HG03280 (cell line): ENCODE data around the gene PLCB2.

Source experiments
- ATAC-seq: cut with Tn5 transposase; IDR thresholded peaks from one replicate; pipeline ENCODE4 v1.9.1; 2021; ENCODE audit warnings: mild to moderate bottlenecking, moderate library complexity; ENCODE audit not compliant: unreplicated experiment

PLCB2 gene

DNA sequence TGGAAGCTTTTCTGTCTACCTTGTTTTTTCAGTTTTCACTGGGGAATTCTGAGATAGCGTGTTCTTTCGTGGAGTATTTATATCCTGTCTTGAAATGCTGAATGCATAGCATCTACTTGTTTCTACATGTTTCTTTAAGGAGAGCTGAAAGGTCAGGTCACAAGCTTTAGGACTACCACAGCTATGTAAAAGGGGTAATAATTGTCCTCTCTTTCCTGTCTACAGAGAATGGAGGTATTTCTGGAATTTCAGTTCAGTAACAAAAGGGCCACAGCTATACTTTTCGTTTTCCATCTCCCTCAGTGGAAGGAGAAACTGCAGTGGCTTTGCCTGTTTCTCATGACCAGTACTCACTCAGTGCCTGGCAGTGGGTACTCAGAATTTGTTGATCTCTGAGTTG is 20.4 kb upstream of the PLCB2 start:
- no peak for ATAC-seq

DNA sequence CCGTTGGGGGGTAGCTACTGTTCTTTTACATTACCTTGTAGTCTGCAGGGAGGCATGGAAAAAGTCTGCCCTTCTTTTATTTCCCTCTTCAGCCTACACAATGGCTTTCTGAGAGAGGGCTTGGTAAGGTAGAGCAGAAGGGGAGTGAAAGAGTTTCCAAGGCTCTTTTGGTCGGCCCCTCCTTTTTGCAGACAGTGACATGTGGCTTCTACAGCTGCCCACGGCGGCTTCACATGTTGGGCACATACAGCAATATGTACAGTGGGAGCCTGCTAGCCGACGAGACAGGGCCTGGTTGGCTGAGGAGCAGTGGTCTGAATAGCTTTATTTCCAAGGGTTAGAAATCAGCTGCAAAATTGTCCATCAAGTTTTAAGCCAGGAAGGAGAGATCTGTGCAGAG is 19.7 kb upstream of the PLCB2 start:
- ATAC-seq, result no peak

DNA sequence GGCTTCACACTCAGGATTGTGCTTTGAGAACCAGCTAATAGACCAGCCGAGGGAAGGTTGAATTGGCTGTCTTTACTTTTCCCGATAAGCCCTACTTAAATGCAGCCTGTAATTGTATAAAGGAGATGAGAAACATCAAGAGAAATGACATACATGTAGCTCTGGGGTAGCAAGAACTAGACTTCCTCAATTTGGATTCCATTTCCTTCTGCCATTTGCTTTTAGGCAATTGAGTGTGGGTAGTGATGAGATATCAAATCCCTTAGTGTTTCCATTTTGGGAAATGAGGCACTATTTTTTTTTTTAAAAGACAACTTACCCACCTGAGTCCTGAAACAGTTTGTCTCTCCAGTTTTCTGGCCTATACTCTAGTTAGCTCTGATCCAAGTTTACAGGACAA is 18.0 kb upstream of the PLCB2 start:
- ATAC-seq, result no peak

DNA sequence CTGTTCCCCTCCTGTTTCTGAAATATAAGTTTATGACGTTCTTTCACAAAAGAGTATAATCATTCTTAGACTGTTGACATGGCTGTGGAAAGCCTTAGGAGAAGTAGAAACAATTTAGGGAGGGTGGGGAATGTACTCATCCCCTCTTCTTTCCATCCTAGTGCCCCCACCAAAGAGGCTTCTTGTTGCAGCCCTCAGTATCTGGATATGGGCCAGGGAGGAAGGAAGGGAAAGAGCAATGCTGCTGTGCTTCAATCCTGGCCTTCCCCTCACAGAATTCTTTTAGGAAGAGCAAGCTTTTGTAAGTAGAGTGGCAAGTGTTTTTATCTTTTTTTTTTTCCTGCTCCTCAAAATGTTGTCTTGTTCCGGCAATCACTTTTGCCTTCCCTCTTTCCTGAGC is 17.5 kb upstream of the PLCB2 start:
- no peak for ATAC-seq

DNA sequence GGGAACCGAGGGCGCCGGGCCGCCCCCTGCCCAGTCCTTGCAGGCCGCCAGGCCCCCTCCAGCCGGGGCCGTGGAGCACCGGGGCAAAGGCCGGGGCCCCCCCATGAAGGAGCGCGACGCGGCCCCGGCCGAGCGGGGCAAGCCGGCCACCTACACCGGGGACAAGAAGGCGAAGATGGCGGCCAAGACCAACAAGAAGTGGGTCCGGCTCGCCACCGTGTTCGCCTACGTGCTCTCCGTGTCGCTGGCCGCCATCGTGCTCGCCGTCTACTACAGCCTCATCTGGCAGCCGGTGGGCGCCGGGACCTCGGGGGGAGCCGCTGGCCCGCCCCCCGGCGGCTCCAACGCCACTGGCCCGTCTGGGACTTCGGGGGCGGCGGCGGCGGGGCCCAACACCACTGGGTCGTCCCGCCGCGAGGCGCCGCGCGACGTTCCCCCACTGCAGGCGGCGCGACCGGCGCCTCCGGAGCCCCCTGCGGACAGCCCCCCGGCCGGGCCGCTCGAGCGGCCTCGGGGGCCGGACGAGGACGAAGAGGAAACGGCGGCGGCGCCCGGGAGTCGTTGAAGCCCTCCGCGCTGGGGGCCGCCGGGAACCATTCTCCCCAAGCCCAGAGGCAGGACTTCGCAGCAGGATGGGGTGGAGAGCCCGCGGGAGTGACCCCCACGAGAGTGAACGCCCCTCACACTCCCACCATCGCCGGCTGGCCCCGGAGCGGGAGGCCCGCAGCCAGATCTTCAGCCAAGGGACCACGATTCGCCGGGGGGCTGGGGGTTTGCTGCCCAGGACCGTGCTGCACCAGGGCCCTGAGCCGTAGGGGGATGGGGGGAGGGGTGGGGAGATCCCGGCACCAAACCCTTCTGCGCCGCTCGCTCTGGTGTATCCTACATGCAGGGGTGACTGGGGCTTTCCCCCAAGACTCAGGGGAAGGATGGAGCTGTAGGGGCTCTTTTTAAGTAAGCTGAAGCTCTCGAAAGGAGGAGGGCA is 16.5 kb upstream of the PLCB2 start:
- no peak for ATAC-seq

DNA sequence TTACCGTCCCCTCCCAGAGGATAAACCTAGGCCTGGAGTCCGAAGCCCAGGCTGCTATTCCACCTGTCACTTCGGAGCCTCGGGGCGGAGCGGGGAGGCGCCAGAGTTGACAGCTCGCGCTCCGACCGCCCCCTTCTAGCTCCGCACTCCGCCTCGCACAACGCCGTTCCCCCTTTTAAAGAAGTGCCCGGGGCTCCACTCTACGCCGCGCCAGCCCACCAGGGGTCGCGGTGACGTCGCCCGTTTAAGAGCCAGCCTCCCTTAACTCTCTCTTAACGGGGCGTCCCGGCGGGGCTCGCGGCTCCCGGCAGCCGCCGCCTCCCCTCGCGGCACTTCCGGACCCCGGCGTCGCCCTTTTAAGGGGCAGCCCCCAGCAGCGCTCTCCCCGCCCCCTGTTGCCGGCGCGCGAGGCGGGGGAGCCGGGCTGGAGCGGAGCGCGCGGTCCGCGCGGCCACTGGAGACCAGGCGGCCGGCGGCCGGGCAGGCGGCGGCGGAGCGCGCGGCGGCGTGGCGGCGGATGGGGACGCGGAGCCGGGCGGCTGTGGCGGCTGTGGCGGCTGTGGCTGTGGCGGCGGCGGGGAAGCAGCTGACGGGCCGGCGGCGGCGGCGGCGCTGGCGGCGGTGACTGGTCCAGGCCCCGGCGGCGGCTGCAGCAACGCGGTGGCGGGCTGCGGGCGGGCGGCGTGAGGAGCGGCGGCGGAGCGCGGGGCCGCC is 15.7 kb upstream of the PLCB2 start, which contains the start of gene INAFM2:
Gene INAFM2 (plus strand): TSS at position 454 of the 714 bp plus-strand sequence. CDS start 364 bp downstream, outside the sequence.
- ATAC-seq, result peak; percentile 82

DNA sequence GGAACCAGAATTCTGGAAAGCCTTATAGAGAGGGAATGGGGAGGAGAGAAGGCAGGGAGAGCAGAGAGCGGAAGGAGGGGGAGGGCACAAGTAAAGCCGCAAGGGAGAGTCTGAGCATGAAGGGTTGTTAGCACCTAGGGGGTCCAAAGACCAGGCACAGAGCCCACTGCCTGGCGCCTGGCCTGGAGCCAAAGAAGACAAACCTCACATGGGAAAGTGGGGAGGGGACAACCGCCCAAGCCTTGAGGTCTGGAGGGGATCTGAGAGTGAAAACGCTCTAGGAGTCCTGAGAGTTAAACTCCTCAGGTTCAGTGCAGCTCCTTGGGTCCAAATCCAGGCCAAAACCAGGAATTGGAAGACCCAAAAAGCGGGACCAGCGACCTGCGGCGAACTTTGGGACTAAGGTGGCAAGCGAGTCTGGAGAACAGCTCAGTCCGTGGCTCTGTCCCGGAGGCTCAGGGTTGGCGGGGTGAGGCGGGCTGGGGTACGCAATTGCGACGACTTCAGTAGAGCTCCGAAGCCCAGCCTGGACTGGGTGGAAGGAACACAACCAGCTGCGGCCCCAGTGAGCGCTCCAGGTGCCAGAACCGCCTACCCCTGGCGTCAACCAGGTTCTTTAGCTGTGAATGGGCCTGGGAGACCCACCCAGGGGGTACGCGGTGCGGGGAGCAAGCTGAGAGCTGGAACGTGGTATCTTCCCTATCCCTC is 14.9 kb upstream of the PLCB2 start:
- ATAC-seq, result peak; percentile 2

DNA sequence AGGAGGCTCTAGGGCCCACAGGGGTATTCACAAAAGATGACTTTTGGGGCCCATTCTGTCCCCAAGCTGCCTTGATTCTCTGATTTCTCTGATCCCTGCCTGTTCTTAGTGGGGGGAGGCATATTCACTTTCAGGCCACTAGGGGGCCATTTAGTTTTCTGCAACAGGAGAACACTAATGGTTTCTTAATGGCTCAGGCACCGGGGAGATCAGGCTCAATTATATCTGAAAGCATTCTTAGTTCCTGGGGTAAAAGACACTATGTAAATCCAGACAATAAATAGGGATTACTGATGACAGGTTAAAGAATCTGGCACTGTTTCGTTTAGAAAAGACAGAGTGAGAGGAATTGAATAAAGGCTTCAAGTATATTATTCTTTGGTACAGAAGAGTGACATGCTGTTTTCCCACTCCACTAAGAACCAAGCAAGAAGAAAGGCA is 13.2 kb upstream of the PLCB2 start:
- ATAC-seq, result peak; percentile 27

DNA sequence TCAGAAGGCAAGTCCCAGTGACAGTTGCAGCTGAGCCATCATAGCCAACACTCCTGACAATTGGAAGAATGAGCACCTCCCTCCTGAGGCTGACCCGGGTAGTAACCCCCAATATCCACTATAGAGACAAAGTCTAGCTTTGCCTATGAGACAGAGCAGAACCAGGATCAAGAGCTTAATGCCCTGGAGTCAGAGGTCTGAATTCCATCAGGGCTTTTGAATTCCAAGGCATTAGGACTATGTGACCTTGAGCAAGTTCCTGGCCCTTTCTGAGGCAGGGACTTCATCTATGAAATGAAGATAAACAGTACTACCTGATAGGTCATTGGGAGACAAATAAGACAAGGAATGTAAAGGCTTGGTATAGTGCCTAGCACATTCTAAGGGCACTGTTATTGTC is 12.7 kb upstream of the PLCB2 start:
- no peak for ATAC-seq

DNA sequence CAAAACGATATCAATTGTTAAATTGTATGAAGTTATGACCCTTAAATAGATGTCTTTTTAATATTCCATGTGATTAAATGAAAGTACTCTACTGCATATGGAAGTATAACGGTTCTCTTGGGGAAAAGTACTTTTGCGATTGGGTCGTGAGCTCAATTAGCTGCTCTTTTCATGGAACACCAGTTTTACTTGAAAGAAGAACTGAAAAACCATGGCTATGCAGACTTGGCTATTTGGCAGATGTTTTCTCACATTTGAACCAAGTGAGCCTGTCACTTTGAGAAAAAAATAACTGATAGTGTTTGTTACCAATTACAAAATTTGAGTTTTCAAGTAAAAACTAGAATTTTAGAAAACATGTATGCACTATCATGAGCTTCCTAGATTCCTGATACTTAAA is 9.8 kb upstream of the PLCB2 start:
- no peak for ATAC-seq

DNA sequence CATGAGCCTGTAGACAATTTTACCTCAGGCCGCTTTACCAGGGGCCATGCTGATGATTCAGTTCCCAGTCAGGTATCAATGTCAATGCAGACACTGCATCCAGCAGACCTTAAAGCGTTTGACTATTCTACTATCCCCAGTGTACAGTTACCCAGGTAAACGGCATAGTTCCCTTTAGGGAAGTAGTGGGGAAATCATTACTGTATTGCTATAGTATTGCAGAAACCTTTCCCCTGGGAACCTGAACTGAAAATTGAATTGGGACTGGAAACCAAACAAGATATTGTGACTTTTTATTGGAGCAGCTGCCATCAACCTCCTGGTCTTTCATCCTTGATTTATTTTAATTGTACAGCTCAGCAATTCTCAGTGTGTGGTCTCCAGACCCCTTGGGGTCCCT is 9.2 kb upstream of the PLCB2 start:
- no peak for ATAC-seq

DNA sequence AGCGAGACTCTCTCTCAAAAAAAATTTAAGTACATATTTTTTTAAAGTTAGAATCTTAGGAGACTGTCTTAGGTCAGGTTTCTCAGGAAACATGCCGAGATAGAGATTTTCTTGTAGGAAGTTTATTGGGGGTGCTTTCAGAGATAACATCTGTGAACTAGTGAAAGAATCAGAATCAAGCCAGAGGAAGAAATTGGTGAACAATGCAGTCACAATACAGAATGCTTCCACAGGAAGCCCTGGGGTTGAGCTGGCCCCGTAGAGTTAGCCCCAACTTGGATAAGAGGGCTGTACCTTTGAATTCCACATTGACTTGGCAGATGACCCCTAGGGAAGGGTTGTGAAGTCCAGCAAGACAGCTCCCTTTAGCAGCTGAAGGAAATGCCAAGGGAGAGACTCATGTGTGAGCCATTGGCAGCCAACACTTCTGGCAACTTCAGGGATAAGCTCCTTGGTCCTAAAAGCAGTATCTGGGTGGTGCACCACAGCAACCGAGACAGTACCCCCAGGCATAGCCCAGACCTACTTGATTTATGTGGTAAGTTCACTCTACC is 7.1 kb upstream of the PLCB2 start:
- ATAC-seq, result no peak

DNA sequence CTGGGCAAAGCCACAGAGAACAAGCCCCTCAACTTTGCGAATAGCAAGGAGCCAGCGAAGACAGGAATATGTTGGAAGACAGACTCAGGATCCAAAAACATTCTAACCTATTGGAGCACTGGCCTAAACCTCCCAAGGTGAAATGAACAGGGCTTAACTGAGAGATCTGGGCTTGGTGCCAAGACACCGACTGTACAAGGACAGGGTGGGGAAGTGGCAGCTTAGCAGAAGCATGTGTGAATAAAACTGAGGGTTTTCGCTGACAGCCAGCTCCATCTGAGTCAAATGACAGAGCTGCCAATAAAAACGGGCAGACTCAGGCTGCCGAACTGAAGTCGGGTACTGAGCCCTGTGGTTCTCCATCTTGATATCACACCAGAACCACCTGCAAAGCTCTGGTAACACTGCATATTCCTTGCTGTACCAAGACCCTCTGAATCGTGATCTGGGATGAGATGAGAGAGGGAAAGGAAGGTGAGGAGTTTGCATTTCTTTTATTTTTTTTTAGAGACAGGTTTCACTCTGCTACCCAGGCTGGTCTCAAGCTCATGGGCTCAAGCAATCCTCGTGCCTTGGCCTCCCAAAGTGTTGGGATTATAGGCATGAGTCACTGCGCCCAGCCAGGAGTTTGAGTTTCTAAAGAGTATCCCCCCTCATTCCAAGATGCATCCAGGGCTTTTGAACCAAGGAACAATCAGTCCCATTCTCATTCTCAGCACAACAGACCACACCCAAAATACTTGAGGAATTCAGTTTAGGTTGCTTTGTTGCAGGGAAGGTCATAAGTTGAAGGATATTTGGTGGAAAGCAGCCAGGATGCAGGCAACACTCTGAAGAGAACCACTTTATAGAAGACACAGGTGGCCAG is 6.0 kb upstream of the PLCB2 start:
- no peak for ATAC-seq

DNA sequence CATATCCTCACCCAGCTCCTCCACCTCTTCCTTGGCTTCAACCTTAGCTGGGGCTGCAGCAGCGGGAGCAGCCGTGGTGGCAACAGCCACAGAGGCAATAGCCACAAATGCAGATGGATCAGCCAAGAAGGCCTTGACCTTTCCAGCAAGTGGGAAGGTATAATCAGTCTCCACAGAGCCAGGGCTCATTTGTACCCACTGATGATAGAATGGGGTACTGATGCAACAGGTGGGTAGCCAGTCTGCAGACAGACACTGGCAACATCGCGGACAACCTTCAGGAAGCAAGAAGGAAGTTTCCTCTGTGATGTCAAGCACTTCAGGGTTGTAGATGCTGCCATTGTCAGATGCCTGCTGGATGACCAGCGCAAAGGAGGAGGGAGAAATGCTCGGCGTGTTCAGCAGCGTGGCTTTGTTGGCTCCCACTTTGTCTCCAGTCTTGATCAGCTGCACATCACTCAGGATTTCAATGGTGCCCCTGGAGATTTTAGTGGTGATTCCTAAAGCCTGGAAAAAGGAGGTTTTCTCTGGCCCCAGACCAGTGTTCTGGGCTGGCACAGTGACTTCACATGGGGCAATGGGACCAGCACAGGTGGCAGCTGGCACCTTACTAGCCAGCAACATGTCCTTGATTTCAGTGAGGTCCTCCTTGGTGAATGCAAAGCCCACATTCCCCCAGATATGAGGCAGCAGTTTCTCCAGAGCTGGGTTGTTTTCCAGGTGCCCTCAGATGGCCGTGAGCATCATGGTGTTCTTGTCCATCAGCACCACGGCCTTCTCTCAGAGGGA is 4.8 kb upstream of the PLCB2 start:
- ATAC-seq, result no peak

DNA sequence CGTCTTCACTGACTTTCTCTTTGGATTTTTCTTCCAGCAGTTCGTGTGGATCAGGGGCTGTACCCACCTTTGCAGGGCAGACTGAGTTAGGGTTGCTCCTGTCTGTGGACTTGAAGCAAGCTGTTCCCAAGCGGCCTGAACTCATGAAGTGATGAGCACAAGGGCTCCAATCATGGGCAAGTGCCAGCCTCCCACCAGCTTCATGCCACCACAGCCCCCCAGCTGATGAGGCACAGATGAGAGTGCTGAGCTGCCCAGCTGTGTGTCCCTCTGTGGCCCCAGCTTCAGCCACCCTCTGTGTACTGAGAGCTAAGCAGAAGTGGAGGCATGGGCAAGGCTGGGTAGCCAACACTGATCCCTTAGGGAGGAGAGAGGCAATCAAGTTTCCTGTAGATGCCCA is 3.3 kb upstream of the PLCB2 start:
- no peak for ATAC-seq

DNA sequence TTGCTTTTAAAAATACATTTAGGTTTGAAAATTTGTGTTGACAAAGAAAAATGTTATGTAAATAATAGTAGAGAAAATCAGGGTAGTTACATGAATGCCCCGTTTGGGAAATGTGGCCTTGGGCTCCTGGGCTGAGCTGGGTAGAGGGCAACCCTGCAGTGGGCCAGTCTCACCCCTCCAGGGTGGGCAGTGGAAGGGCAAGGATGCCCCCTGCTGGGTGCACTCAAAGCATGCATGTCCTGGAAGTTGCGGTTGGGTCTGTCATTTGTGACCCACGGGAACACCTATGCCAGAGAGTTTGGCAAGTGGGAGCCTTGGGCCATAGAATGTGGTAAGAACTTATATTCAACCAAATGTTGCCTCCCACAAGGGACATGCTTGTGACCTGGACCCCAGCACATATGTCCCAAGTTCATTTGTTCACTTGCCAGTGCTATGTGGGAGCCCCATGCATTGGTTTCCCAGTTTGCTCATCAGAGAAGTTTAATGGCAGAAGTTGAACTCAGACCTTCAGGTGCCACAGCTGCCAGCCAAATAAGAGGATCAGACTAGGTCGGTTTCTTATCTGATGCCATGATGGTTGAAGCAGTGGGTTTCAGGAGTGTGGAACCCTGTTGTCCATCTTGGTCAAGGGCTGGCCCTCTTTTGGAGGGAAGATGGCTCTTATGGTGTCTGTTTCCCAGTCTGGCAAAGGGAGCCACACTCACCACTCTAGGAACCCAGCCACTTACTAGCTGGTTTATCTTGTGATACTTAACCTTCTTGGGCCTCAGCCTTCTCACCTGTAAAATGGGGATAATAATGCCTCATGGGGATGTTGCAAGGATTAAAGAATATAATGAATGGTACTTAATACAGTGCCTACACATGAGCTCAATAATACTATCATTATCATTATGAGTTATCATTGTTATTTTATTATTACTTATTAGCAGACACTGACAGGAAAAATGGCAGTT is 2.5 kb upstream of the PLCB2 start:
- ATAC-seq, result no peak

DNA sequence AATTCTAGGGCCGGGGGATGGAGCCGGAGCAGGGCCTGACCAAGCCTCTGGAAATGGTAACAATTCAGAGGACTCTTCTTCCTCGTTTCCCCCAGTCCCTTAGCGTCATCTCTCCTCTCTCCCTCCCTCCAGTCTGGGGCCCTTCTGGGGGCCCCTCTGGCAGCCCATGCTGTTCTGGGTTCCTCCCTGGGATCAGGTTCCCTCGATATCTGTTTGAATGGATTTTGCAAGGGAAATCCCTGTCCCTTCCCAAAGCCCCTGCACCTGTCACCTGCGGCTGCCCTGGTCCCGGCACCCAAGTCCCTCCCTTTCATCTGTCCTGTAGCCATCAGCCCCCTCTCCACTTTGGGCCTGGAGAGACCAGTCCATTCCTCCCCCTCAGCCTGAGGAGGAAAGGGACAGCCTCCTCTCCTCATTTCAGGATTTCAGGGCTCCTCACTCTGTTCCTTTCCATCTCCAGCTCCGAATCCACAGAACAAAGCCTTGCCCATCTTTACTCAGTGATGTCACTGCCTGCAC is 1.7 kb upstream of the PLCB2 start:
- ATAC-seq, result no peak

DNA sequence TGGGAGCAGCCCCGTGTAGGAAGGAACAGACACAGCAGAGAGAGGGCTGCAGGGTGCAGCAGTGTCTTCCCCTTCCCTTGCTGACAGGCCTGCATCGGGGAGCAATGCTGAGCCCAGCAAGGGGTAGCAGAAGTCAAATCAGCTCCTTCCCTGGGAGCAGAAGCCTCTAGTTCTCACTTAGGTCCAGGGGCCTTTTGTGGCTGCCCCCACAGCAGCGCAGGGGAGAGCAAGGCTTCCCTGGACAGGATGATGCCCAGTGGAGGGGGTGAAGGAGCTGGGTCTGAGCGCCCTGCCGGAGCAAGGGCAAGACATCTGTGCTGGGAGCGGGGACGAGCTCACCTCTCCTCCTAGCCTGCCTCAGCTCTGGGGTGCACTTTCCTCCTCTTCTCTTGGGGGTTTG is 827 bp downstream of the PLCB2 start:
- ATAC-seq, result no peak
